Stimulated activated memory B cell treated with anti-CD40 and anti-IgM and Interleukin-4, amounts not matched to agents 10 μg/mL and 1 μg/mL and 100 μg/mL, for 72 hours (primary cell): ENCODE measurements around the gene MT1M.
"Not testable (repeated sequence)": the region's sequence is repeated elsewhere in the genome, so short reads cannot be mapped to it uniquely, and the experiment has no call there.

ENCODE experiments used
- ATAC-seq: fragments of 150-1000 bp; cut with Tn5 transposase; 2 replicates; pipeline ENCODE4 v1.10.0; 2021
- H3K27ac Mint-ChIP-seq: one replicate; pipeline ENCODE4 v1.8.0; 2022; ENCODE audit warnings: mild to moderate bottlenecking, mixed read lengths
- H3K27me3 Mint-ChIP-seq: one replicate; pipeline ENCODE4 v1.8.0; 2022; ENCODE audit warnings: mixed read lengths
- H3K36me3 Mint-ChIP-seq: one replicate; pipeline ENCODE4 v1.8.0; 2022; ENCODE audit warnings: mixed read lengths
- H3K4me1 Mint-ChIP-seq: one replicate; pipeline ENCODE4 v1.8.0; 2022; ENCODE audit warnings: mixed read lengths
- H3K4me3 Mint-ChIP-seq: one replicate; pipeline ENCODE4 v1.8.0; 2022; ENCODE audit warnings: mild to moderate bottlenecking, moderate library complexity, mixed read lengths
- H3K9me3 Mint-ChIP-seq: one replicate; pipeline ENCODE4 v1.8.0; 2022; ENCODE audit warnings: mixed read lengths

The MT1M gene

DNA sequence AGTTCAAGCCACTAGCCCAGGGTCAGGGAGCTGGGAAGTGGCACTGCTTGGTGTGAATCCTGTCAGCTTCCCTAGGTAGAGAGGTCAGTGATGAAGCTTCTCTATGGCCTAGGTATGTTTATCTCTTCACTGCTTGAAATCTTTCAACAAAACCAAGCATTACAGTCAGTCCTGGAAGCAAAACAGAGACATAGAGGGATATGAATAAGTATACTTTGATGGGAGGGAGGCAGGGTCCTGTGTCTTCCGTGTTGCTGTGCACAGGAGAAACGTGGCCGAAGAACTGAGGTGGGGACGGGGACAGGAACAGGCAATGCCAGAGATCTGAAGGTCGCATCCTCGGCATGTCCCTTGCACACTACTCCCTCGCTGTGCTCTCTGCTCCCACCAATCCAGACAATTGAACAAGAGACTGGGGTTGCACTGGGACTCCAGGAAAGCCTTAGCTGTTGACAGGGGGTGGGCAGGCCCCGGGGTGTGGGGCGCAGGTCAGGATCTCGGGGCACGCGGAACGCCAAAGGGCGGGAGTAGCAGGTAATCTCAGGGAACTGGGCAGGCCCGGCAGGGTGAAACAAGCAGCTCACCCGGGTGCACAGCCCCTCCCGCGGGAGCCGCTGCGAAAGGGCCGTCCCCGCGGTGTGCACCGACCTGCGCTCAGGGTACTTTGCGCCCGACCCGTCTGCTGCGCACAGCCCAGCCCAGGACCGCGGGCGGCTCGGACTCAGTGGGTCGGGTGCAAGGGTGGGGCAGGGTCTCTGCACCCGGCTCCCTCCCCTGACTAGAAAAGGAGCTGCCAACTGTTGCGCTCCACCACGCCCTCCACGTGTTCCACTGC, 36.8 kb downstream of the MT1M start, which contains the start of gene MT1H:
MT1H (plus strand) TSS at position 810 of the 835 bp plus-strand sequence. CDS start 71 bp downstream, outside the sequence.
- H3K4me3 Mint-ChIP-seq = peak within 1 kb of the TSS; percentile 46
- ATAC-seq = peak; percentile 52
- no peak within 1 kb of the TSS for H3K27ac Mint-ChIP-seq
- peaks cover 93% of the 10 kb centered on the region for H3K27me3 Mint-ChIP-seq
- H3K9me3 Mint-ChIP-seq = no peaks in the 10 kb centered on the region
- H3K36me3 Mint-ChIP-seq = no peaks in the 10 kb centered on the region
- H3K4me1 Mint-ChIP-seq = peaks cover 24% of the 10 kb centered on the region

DNA sequence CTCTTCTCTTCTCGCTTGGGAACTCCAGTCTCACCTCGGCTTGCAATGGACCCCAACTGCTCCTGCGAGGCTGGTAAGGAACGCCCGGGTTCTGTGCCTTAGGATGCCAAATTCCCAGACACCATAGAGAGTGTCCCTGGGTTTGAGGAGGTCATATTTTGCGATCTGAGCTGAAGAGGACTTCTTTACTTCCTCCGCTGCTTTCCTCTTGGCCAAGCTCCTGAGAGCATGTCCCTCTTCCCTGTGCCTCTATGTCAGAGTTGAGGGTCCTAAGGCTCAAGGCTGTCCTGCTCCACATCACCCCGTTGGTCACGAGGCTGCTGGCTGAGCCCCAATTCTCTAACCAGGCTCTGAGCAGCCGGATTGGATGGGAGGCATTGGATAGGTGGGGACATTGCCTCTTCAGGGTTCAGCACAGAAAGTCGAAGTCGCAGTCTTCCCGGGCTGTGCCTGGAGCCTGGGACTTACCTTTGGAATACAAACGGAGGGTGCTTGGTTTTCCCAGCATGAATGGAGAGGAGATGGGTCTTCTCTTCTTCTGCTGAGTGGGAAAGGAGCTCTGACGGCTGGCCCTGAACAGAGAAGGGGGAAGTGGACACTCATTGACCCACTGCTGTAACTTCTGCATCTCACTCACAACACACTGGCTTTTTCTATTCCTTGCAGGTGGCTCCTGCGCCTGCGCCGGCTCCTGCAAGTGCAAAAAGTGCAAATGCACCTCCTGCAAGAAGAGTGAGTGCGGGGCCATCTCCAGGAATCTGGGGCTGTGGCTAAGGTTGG, 37.6 kb downstream of the MT1M start:
- H3K4me3 Mint-ChIP-seq = peak overlapping the region; percentile 46

DNA sequence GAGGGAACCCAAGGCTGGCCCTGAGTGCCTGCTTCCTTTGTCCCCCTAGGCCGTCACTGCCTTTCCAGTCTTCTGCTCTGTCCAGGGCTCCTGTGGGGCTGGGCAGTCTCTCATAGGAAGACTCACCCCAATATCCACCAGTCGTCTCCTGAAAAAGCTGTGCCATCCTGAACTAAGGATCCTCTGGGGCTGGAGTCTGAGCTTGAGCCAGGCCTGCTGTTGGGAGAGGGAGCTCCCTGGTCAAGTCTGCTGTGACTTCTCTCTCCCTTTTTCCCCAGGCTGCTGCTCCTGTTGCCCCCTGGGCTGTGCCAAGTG, 38.1 kb downstream of the MT1M start:
- Mint-ChIP-seq H3K27me3 (peaks cover 93% of the 10 kb centered on the region), H3K4me3 (no peak overlapping the region), H3K27ac (no peak overlapping the region), H3K4me1 (peaks cover 29% of the 10 kb centered on the region), H3K9me3 (no peaks in the 10 kb centered on the region), H3K36me3 (no peaks in the 10 kb centered on the region)
- no peak for ATAC-seq

More for the DNA sequence above, 37.6 kb downstream of the MT1M start:
- H3K4me1 Mint-ChIP-seq = peaks cover 24% of the 10 kb centered on the region
- no peaks in the 10 kb centered on the region for H3K9me3 Mint-ChIP-seq
- no peak for ATAC-seq
- H3K27ac Mint-ChIP-seq = no peak overlapping the region
- H3K36me3 Mint-ChIP-seq = no peaks in the 10 kb centered on the region
- H3K27me3 Mint-ChIP-seq = peaks cover 93% of the 10 kb centered on the region

DNA sequence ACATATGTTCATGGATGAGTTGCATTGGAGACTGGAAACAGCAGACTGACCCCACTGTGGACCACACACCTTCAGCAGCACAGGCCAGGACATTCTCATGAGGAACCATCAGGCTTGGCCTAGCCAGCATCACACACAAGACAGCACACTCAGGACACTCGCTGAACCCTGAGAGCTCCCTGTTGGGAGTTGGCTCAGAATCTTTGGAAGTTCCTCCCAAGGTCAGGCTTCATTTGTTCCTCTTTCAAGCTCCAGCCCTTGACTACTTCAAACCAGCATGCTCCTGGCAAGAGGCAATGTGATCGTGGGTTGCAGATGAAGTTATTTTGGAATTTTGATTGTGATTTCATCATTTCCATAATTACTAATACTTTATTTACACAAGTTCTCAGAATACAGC, 39.2 kb downstream of the MT1M start:
- H3K4me3 Mint-ChIP-seq, H3K36me3 Mint-ChIP-seq, H3K9me3 Mint-ChIP-seq, ATAC-seq, H3K27ac Mint-ChIP-seq: not testable (repeated sequence)
- H3K27me3 Mint-ChIP-seq = peaks cover 93% of the 10 kb centered on the region
- H3K4me1 Mint-ChIP-seq = peaks cover 40% of the 10 kb centered on the region

DNA sequence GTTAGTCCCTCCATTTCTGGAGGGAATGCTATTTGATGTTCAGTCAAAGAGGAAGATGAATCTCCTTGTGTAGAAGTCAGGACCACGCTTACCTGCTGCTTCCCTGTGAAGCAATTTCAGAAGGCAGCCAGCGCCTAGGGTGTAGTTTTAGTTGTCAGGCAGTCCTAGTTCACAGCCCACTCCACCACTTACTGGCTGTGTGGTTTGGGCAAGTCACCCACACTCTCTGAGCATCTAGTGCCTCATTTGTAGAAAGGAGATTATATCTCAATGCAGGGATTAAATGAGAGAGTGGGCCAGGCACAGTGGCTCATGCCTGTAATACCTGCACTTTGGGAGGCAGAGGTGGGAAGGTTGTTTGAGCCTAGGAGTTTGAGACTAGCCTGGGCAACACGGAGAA, 39.7 kb downstream of the MT1M start:
- H3K27me3 Mint-ChIP-seq = peaks cover 92% of the 10 kb centered on the region
- H3K4me3 Mint-ChIP-seq, H3K9me3 Mint-ChIP-seq, H3K27ac Mint-ChIP-seq, ATAC-seq, H3K36me3 Mint-ChIP-seq: not testable (repeated sequence)
- H3K4me1 Mint-ChIP-seq = peaks cover 40% of the 10 kb centered on the region

DNA sequence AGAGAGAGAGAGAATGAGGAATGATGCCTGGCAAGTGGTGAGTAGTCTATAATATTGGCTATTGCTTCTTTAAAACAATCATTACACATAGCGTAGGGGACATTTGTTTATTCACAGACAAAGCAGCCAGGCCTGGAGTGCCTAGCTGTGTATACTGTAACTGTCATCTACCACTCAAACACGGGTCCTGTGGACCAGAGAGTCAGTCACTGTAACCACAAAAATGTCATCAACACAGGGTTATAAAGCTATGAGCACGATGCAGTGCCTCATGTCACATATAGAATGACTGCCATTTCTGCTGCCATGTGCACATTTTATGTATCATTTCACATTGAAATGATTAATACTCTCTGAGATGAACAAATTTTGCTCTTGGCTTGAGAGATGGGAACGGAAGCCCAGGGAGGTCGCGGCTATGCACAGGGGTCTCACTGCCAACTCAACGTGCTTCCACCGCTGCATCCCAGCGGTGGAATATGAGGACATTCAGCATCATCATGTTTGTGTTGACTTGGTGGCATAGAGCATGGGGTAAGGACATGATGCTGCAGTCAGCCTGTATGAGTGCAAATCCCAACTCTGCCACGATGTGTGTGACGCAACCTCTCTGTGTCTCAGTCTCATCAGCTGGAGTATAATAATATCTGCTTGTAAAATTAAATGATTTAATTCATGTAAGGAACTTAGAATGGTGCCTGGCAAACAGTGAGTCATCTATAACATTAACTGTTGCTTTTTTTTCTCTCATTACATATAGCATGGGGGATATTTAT, 40.5 kb downstream of the MT1M start:
- H3K9me3 Mint-ChIP-seq = no peaks in the 10 kb centered on the region
- H3K27me3 Mint-ChIP-seq = peaks cover 84% of the 10 kb centered on the region
- no peaks in the 10 kb centered on the region for H3K36me3 Mint-ChIP-seq
- no peak for ATAC-seq
- H3K4me3 Mint-ChIP-seq = no peak overlapping the region
- H3K27ac Mint-ChIP-seq = no peak overlapping the region
- peaks cover 36% of the 10 kb centered on the region for H3K4me1 Mint-ChIP-seq

DNA sequence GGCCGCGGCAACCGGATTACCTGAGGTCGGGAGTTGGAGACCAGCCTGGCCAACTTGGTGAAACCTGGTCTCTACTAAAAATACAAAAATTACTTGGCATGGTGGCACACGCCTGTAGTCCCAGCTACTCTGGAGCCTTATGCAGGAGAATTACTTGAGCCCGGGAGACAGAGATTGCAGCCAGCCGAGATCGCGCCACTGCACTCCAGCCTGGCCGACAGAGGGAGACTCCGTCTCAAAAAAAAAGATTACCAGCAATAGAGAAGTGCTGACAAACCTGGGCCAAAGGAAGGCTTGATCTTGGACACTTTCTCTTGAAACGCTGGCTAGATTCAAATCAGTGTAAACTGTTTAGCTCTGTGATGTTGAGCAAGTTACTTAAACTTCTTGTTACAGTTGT, 41.5 kb downstream of the MT1M start:
- Mint-ChIP-seq H3K4me3 (no peak overlapping the region), H3K9me3 (no peaks in the 10 kb centered on the region)

DNA sequence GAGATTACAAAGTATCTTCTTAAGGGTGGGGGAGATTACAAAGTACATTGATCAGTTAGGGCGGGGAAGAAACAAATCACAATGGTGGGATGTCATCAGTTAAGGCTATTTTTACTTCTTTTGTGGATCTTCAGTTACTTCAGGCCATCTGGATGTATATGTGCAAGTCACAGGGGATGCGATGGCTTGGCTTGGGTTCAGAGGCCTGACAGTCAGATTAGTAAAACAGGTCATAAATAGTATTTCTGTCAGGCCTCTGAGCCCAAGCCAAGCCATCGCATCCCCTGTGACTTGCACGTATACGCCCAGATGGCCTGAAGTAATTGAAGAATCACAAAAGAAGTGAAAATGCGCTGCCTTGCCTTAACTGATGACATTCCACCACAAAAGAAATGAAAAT, 42.1 kb downstream of the MT1M start:
- H3K4me3 Mint-ChIP-seq, H3K27ac Mint-ChIP-seq, H3K9me3 Mint-ChIP-seq, H3K36me3 Mint-ChIP-seq, ATAC-seq: not testable (repeated sequence)
- Mint-ChIP-seq H3K27me3 (peaks cover 68% of the 10 kb centered on the region), H3K4me1 (peaks cover 20% of the 10 kb centered on the region)

More for the DNA sequence above, 41.5 kb downstream of the MT1M start:
- Mint-ChIP-seq H3K4me1 (peaks cover 26% of the 10 kb centered on the region), H3K27me3 (peaks cover 74% of the 10 kb centered on the region), H3K36me3 (no peaks in the 10 kb centered on the region), H3K27ac (no peak overlapping the region)
- ATAC-seq = no peak

DNA sequence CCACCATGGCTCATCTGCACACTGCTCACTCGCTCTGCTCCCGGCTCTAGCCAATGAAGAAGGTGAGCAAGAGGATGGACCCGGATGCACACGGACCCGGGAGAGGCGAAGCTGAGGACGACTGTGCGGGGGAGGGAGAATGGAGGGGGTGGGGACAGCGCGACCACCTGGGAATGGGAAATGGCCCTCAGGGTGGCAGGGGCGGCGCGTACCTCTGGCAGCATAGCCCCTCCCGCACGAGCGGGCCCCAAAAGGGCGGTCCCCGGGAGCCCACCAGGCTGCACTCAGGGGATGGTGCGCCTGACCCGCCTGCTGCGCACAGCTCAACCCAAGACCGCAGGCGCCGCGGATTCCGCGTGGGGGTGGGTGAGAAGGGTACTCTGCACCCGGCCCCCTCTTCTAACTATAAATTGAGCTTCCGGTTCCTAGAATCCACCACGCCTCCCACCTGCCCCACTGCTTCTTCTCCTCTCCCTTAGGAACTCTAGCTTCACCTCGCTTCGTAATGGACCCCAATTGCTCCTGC, 43.3 kb downstream of the MT1M start:
- no peak overlapping the region for H3K27ac Mint-ChIP-seq
- H3K27me3 Mint-ChIP-seq = peaks cover 56% of the 10 kb centered on the region
- ATAC-seq = no peak
- H3K4me1 Mint-ChIP-seq = peaks cover 15% of the 10 kb centered on the region
- no peaks in the 10 kb centered on the region for H3K9me3 Mint-ChIP-seq
- no peaks in the 10 kb centered on the region for H3K36me3 Mint-ChIP-seq
- peak overlapping the region; percentile 72 for H3K4me3 Mint-ChIP-seq

DNA sequence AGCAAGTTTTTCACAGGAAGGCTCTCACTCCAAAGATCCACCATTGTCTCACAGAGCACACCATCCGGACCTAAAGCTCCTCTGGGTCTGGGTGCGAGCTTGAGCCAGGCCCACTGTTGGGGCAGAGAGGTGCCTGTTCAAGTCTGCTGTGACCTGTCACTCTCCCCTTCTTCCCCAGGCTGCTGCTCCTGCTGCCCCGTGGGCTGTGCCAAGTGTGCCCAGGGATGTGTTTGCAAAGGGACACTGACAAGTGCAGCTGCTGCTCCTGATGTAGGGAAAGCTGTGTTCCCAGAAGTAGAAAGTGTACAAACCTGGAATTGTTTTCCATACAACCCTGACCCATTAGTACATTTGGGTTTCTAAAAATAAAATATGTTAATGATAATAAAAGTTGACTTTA, 45.0 kb downstream of the MT1M start:
- Mint-ChIP-seq H3K36me3 (no peaks in the 10 kb centered on the region), H3K27ac (no peak overlapping the region), H3K27me3 (peaks cover 43% of the 10 kb centered on the region), H3K4me1 (peaks cover 28% of the 10 kb centered on the region), H3K4me3 (no peak overlapping the region), H3K9me3 (no peaks in the 10 kb centered on the region)
- ATAC-seq = no peak

DNA sequence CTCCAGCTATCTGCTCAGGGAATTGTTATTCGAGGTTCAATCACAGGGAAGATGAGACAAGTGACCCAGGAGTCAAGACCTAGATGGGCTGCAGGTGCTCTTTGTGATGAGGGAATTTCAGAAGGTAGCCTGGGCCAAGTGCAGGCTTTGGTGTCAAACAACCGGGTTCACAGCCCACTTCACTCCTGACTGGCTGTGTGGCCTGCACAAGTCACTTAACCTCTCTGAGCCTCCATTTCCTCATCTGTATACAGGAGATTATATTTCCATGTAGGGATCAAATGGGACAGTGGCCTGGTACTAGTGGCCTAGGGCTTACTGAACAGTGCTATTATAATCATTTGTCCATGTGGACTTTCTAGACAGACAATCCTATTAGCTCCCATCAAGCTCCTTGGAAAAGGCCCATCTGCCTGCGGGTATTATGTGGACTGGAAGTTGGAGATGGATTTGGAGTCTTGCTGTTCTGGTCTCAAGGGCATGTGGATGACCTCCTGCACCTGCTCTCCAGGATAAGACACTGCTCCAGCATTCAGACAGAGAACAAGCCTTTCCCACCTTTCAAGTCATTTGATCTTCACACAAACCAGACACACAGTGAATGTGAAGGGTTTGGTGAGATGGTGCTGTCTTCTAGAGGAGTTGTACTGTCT, 46.7 kb downstream of the MT1M start:
- no peak overlapping the region for H3K4me3 Mint-ChIP-seq
- no peak for ATAC-seq
- peaks cover 31% of the 10 kb centered on the region for H3K4me1 Mint-ChIP-seq
- no peaks in the 10 kb centered on the region for H3K9me3 Mint-ChIP-seq
- no peaks in the 10 kb centered on the region for H3K36me3 Mint-ChIP-seq
- H3K27me3 Mint-ChIP-seq = peaks cover 37% of the 10 kb centered on the region
- H3K27ac Mint-ChIP-seq = no peak overlapping the region

DNA sequence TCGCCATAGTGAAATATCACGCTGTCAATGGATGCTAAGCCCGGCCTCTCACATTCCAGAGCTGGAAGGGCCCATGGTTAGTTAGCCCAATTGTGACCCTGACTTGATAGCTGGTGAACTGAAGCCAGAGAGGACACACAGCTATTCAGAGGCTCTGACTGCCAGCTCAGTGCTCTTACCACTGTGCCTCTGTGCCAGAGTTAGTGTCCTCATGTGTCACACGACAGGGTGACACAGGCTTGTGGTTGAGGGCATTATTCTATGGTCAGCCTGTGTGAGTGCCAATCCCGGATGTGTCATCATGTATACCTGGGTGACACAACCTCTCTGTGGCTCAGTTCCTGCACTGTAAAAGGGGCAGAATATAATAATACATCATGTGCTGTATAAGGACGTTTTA, 47.4 kb downstream of the MT1M start:
- H3K36me3 Mint-ChIP-seq = no peaks in the 10 kb centered on the region
- H3K27ac Mint-ChIP-seq = no peak overlapping the region
- peaks cover 37% of the 10 kb centered on the region for H3K27me3 Mint-ChIP-seq
- no peak overlapping the region for H3K4me3 Mint-ChIP-seq
- peaks cover 31% of the 10 kb centered on the region for H3K4me1 Mint-ChIP-seq
- no peak for ATAC-seq
- no peaks in the 10 kb centered on the region for H3K9me3 Mint-ChIP-seq

DNA sequence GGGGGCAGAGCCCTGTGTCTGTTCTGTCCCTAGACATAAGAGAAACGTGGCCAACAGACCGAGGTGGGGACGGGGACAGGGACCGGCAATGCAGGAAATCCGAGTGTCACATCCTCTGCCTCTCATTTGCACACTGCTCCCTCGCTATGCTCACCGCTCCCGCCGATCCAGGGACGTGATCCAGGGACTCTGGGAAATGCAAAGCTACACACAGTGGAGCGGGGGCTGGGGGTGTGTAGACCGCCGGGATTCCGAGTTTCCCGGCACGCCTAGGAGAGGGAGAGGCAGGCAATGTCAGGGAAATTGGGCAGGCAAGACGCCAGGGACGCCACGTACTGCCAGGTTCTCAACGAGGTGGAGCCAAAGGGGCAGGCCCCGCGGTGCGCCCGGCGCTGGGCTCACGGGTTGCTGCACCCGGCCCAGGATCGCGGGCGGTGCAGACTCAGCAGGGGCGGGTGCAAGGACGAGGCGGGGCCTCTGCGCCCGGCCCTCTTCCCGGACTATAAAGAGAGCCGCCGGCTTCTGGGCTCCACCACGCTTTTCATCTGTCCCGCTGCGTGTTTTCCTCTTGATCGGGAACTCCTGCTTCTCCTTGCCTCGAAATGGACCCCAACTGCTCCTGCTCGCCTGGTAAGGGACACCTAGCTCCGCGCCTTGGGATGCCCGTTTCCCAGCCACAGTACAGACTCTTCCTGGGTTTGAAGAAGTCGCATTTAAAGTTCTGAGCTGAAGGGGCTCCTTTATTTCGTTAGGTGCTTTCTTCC, 49.7 kb downstream of the MT1M start, which contains the start of gene MT1X:
MT1X (plus strand) TSS at position 532 of the 764 bp plus-strand sequence; CDS start at position 603, 71 bp downstream.
- H3K4me1 Mint-ChIP-seq = peaks cover 16% of the 10 kb centered on the region
- peak; percentile 99 for ATAC-seq
- H3K36me3 Mint-ChIP-seq = no peaks in the 10 kb centered on the region
- peak within 1 kb of the TSS; percentile 95 for H3K4me3 Mint-ChIP-seq
- peaks cover 3% of the 10 kb centered on the region for H3K9me3 Mint-ChIP-seq
- peak within 1 kb of the TSS; percentile 82 for H3K27ac Mint-ChIP-seq
- H3K27me3 Mint-ChIP-seq = peaks cover 29% of the 10 kb centered on the region
